Measurements from ENCODE around the gene NEURL1. TPM values are rescaled to one million over a fixed set of nuclear protein-coding genes. Genes with fewer than 3 reads are reported as not detected.

The NEURL1 gene
- total RNA-seq, 4 donors from 2014 or later: 0.39 to 0.63 (median 0.46) TPM

DNA sequence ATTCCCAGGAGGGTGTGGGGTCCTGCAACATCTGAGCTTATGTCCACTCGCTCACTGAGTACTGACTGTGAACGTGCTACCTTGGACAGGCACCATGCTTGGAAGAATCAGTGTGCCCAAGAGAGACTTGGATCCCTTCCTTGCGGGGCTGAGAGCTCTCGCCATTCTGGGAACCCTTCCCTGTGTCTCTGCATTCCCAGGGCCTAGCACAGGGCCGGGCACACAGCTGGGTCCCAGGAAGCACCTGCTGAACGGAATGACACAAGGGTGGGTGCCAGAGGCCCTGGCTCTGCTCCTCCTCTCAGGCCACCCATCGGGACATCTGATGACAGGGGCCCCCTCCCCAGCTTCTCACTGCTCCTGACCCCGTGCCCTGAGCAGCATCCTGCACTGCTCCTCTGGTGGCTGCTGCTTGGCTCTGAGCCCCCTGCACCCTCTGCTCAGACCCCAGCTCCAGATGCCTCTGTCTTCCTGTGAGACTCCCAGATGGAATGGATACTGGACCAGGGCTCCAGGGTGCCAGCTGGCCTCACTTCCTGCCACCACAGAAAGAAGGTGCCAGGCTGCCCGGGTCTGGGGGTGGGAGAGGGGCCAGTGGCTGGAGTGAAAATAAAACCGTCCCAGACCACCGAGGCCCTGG is 129.6 kb downstream of the NEURL1 start:
- peaks cover 41 to 96% (median 87%) of the 10 kb centered on the region in 4 donors for H3K36me3 ChIP-seq
- peaks cover 44 to 71% (median 52%) of the 10 kb centered on the region in 4 donors for H3K4me1 ChIP-seq
- peak overlapping the region in 3 of 4 donors; percentile 24 to 76 (median 50) for H3K27ac ChIP-seq (replicated peaks in 1 of 4)
- no peak for DNase-seq (ENCODE audit: extremely low spot score)
- no peaks in the 10 kb centered on the region for H3K27me3 ChIP-seq
- no peak overlapping the region for H3K4me3 ChIP-seq
- 73% methylated on average over 5 of the region's 11 CpGs for WGBS
- intact Hi-C loops (cut with DNase I): no loop called here
- no peak for TF ChIP-seq EP300 (IDR thresholded peaks at IDR 0.05)
- no peak for TF ChIP-seq POLR2A (IDR thresholded peaks at IDR 0.05; ENCODE audit: low read depth)
- TF ChIP-seq POLR2AphosphoS5 (IDR thresholded peaks at IDR 0.05): no peak
- no peaks in the 10 kb centered on the region for H3K9me3 ChIP-seq

- Histone ChIP-seq H3K4me3 (no peak overlapping the region), H3K9me3 (no peaks in the 10 kb centered on the region), H3K4me1 (peaks cover 13 to 51% (median 33%) of the 10 kb centered on the region in 4 donors), H3K27ac (replicated peaks in 1 of 4) (no peak overlapping the region), H3K36me3 (peaks cover 41 to 79% (median 73%) of the 10 kb centered on the region in 4 donors), H3K27me3 (no peaks in the 10 kb centered on the region)
- intact Hi-C loops (cut with DNase I): no loop called here
- TF ChIP-seq POLR2AphosphoS5 (IDR thresholded peaks at IDR 0.05): no peak
- TF ChIP-seq POLR2A (IDR thresholded peaks at IDR 0.05; ENCODE audit: low read depth): no peak
- no peak for TF ChIP-seq CTCF (IDR thresholded peaks at IDR 0.05)
- TF ChIP-seq EP300 (IDR thresholded peaks at IDR 0.05): no peak
- WGBS: 82% methylated on average over 11 of the region's 11 CpGs
- no peak for DNase-seq (ENCODE audit: extremely low spot score)
Observed at GRCh38 chr10:103626178-103626577, 132.7 kb downstream of the NEURL1 start.

DNA sequence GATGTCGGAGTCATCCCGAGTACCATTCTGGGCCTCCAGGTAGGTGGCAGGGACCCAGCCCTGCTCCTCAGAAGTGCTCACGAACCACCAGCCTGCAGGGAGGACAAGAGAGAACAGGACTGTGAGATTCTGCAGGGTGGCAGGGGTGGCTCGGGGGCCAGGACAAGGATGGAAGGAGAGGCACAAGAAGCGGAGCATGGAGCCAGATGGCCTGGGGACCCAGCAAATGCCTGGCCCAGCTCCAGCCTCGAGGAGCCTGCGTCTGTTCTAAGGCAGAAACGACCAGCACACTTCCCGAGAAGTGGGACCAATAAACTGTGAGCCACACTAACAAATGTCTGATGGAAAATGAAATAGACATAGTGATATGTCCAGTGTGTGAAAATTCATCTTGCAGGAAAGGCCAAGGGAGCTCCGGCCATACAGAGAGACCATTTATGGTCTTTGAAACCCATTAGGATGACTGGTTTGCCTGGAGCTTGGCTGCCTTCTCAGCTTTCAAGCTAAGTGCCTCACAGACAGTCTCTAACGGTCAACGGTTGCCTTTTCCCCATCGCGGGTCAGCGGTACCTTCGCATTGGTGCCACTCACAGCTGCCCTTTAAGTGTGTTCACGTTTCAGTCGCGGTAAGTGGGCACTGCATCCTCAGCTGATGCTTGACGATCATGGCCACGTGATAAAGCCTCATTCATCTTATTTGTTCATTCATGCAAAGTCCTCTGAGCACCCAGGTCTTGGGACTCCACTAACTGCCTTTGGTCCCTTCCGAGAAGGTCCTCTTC is 133.8 kb downstream of the NEURL1 start:
- no peak for DNase-seq (ENCODE audit: extremely low spot score)
- 83% methylated on average over 19 of the region's 22 CpGs for WGBS

DNA sequence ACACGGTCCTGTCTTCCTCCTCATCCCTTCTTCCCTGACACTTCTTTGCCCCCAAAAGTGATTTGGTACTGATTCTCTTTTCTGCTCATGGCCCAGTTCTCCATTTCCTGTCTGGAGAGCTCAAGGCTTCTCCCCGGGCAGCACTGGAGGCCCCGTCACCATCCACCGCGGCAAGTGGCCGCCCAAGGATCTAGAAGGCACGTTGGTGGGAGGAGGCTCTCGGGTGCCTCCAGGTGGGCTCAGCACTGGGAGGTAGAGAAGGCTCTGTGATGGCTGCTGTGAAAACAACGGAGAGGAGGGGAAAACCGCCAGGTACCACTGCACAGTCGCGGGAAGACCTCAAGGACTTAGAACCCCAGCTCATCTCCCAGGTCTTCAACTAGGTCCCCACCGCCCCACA is 134.4 kb downstream of the NEURL1 start:
- Histone ChIP-seq H3K9me3 (no peaks in the 10 kb centered on the region), H3K4me1 (peaks cover 0 to 40% (median 19%) of the 10 kb centered on the region in 4 donors), H3K36me3 (peaks cover 34 to 73% (median 66%) of the 10 kb centered on the region in 4 donors), H3K27me3 (no peaks in the 10 kb centered on the region), H3K4me3 (no peak overlapping the region), H3K27ac (replicated peaks in 1 of 4) (no peak overlapping the region)
- TF ChIP-seq EP300 (IDR thresholded peaks at IDR 0.05): no peak
- no peak for TF ChIP-seq POLR2AphosphoS5 (IDR thresholded peaks at IDR 0.05)
- no peak for TF ChIP-seq CTCF (IDR thresholded peaks at IDR 0.05)
- no peak for TF ChIP-seq POLR2A (IDR thresholded peaks at IDR 0.05; ENCODE audit: low read depth)
- WGBS: 98% methylated on average over 12 of the region's 13 CpGs
- no peak for DNase-seq (ENCODE audit: extremely low spot score)
- intact Hi-C loops (cut with DNase I): no loop called here

More for the DNA sequence above, 133.8 kb downstream of the NEURL1 start:
- Histone ChIP-seq H3K4me1 (peaks cover 2 to 44% (median 24%) of the 10 kb centered on the region in 4 donors), H3K4me3 (no peak overlapping the region), H3K9me3 (no peaks in the 10 kb centered on the region), H3K27me3 (no peaks in the 10 kb centered on the region), H3K27ac (replicated peaks in 1 of 4) (no peak overlapping the region), H3K36me3 (peaks cover 39 to 77% (median 69%) of the 10 kb centered on the region in 4 donors)
- no peak for TF ChIP-seq EP300 (IDR thresholded peaks at IDR 0.05)
- TF ChIP-seq CTCF (IDR thresholded peaks at IDR 0.05): no peak
- TF ChIP-seq POLR2AphosphoS5 (IDR thresholded peaks at IDR 0.05): no peak
- TF ChIP-seq POLR2A (IDR thresholded peaks at IDR 0.05; ENCODE audit: low read depth): no peak
- intact Hi-C loops (cut with DNase I): no loop called here

GRCh38 chr10:103629581-103629980 is 136.1 kb downstream of the NEURL1 start:
- no peaks in the 10 kb centered on the region for H3K9me3 ChIP-seq
- no peak for DNase-seq (ENCODE audit: extremely low spot score)
- no peak for TF ChIP-seq POLR2AphosphoS5 (IDR thresholded peaks at IDR 0.05)
- no peak for TF ChIP-seq EP300 (IDR thresholded peaks at IDR 0.05)
- TF ChIP-seq CTCF (IDR thresholded peaks at IDR 0.05): no peak
- TF ChIP-seq POLR2A (IDR thresholded peaks at IDR 0.05; ENCODE audit: low read depth): no peak
- no peak overlapping the region for H3K4me3 ChIP-seq
- WGBS: 33% methylated on average over 3 of the region's 3 CpGs
- H3K27ac ChIP-seq (replicated peaks in 1 of 4): no peak overlapping the region
- intact Hi-C loops (cut with DNase I): no loop called here
- no peaks in the 10 kb centered on the region for H3K27me3 ChIP-seq
- H3K36me3 ChIP-seq: peaks cover 26 to 60% (median 53%) of the 10 kb centered on the region in 4 donors
- H3K4me1 ChIP-seq: peaks cover 0 to 29% (median 16%) of the 10 kb centered on the region in 4 donors

Measured in esophagus muscularis mucosa (tissue), 4 donors.